ENCODE measurements around the gene CKLF.
A peak's percentile ranks its signal among the peaks of the same experiment; 100 is the strongest.
"Not testable (repeated sequence)": the region's sequence is repeated elsewhere in the genome, so short reads cannot be mapped to it uniquely, and the experiment has no call there.

Gene CKLF

DNA sequence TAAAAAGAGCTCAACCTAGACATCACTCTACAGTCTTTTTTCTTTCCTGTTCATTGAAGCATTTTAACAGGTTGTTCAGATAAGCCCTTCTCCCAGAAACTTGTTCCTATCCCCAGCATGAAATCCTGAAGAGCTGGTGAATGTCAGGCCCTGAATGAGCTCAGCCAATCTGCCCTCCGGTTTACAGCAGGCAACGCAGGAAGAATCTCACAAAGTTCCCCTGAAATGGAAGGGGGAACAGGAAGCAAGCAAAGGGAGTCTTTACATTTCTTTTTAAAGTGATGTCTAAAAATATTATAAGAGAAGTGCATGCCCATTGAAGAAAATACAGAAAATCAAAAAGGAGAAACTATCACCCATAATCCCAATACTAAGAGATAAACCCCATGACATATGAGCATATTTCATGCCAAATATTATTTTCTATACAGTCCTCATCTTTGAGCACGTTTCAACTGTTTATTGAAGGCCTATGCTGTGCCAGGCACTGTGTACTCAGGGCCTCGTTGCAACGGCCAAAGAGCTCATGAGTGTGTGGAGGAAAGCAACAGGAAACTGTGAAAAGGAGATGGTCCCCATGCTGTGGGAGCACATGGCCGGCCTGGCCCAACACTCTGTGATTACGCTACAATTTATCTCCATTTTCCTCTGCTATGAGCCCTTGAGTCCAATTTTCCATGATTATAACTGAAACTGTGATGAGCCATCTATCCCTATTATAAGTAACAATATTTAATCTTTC lies 8.2 kb upstream of the CKLF start:
- DNase-seq, result no peak

- no peak for DNase-seq
Observed at GRCh38 chr16:66547101-66547989, 5.0 kb upstream of the CKLF start.

- DNase-seq, result no peak
Observed at GRCh38 chr16:66548068-66548467, 4.3 kb upstream of the CKLF start.

DNA sequence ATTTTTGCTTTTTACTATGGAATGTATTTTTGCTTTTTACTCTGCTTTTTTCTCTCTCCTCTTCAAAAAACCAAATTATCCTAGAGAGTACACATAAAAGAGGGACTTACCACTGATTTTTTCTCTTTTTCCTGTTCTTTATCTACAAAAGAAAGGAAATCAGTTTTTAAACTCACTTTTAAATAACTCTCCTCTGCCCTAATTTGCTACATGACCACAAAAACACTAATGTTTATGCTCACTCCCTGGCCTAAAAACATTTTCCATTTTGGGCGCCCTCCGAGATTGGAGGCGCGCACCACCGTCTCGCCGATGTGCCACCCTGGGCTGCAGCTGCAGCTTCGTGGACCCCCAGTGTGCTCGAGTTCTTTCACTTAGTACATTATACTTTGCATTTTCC lies 3.5 kb upstream of the CKLF start:
- no peak for DNase-seq

DNA sequence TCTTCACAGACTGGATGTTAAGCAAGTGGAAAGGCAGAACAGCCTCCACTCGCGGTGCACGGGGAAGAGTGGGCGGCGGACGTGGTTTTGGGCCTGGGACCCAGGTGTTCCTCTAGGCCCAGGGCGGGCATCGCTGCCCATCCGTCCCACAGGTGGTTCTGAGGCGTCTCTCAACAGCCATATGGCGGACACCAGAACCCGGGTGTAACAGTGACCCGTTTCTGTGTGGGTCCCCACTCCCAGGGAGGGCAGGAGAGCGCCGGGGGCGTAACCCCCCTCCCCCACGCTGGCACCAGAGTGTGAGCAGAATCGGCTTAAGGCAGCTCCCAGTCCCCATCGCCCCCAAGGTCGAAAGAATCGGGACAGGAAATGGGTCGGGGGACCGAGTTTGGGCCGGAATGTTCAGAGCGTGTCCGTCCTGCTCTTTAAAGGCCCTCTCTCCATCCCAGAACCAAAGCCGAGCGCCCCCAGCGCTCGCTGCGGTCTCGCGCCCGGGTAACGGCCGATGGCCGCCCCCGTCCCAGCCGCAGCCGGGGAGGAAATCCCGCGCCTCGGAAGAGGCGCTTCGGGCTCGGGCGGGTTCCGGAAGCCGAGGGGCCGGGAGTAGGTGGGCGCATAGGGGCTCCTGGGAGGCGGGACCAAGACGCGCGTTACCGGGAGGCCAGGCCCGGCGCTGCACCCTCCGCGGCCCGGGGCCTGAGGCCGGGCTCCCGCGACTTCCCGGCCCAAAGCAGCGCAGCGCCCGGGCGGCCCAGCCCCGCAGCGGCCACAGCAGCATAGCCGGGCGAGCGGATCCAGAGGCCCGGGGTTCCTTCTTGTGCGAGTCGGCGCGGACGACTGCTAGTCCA lies 2.9 kb upstream of the CKLF start, which contains the start of gene TK2:
Gene TK2, minus strand, starts transcription at position 839 of the 848 bp plus-strand sequence. Its CDS starts 61 bp downstream, at position 778.
- DNase-seq, result peak; percentile 75

DNA sequence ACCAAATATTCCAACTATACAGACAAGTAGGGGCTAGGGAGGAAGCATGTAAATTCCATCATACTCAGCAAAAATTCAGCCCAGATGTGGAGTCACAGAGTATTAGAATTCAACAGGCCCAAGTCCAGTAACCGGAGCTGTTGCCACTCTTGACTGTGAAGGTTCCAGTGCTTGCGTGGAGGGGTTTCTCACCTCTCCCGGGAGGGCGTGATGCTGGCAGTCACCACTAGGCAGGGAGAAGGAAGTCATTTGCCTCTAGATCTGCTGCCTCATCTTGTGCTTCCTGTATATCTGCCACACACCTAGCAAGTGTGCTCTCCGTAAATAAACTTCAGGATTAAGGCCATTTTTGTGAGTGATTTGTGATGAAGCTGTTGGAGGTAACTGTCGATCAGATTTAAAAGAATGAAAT lies 1.0 kb upstream of the CKLF start:
- DNase-seq, result peak; percentile 38

- no peak for DNase-seq
Observed at GRCh38 chr16:66551788-66552285, 539 bp upstream of the CKLF start.

GRCh38 chr16:66553223-66553622 lies 847 bp downstream of the CKLF start:
- DNase-seq, result peak; percentile 13

GRCh38 chr16:66554021-66554420 lies 1.6 kb downstream of the CKLF start:
- DNase-seq, result no peak

- DNase-seq, result no peak
Observed at GRCh38 chr16:66554495-66554894, 2.1 kb downstream of the CKLF start.

DNA sequence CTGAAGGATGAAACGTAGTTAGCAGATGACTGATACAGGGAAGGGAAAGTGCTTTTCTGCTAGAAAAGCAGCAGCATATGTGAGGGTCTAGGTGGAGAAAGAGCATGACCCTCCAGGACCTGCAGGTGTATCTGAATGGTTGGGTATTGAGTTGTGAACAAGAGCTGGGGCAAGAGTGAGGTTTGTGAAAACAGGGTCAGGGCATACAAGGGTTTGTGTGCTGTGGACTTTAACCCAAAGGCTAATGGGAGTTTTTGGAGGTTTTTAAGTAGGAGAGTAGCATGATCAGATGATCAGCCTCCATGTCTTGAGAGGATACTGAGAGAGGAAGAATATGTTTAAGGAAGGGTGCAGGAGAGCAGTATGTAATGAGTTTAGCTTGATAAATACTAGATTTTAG lies 7.7 kb downstream of the CKLF start:
- DNase-seq, result no peak

GRCh38 chr16:66561381-66562080 lies 9.2 kb downstream of the CKLF start:
- DNase-seq, result no peak

DNA sequence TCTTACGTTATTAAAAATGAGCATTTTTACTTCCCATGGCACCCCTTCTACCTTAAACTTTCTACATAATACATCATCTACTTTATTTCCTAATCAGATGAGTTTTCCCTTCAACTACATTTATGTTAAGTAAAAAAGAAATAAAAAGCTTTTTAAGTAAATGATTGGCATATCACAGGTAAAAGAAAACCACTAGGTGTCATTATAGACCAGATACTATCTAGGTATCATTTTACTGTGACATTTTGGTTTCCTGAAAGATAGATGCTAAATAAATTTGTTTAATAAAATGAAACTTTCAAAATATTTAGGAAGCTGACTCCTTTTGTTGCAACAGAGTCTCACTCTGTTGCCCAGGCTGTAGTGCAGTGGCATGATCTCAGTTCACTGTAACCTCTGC lies 10.0 kb downstream of the CKLF start:
- no peak for DNase-seq

- DNase-seq, result no peak
Observed at GRCh38 chr16:66562986-66563385, 10.6 kb downstream of the CKLF start.

- no peak for DNase-seq
Observed at GRCh38 chr16:66563574-66564334, 11.4 kb downstream of the CKLF start.

DNA sequence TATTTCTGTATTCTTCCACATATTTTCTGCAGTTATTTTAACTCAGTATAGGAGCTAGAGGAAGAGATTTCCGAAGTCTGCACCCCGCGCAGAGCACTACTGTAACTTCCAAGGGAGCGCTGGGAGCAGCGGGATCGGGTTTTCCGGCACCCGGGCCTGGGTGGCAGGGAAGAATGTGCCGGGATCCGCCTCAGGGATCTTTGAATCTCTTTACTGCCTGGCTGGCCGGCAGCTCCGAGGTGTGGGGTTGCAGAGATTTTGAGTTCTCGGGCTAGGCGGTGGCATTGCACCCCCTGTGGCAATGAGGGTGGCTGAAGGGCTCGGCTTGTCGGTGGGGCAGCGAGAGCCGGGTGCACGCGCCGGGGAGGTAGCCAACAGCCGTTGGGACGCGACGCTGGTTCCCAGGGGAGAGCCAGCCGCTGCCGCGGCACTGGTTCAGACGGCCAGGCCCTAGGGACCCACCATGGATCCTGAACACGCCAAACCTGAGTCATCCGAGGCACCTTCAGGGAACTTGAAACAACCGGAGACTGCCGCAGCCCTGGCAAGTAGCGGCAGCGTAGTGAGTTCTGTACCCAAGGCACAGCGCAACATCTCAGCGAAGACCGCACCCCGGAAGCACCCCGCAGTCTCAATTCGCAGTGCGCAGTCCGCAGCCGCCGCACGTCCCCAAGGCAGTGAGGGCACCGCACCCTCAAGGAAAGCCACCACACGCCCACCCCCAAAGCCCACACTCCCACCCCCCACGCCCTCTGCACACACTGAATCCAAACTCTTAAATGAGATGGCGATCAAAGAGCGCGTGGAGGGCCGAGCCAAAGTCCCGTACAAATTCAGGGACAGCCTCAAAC lies 13.9 kb downstream of the CKLF start, which contains the start of gene CMTM1:
Gene CMTM1, plus strand, starts transcription at position 389 of the 851 bp plus-strand sequence. Its CDS starts 75 bp downstream, at position 464.
- DNase-seq, result no peak

DNA sequence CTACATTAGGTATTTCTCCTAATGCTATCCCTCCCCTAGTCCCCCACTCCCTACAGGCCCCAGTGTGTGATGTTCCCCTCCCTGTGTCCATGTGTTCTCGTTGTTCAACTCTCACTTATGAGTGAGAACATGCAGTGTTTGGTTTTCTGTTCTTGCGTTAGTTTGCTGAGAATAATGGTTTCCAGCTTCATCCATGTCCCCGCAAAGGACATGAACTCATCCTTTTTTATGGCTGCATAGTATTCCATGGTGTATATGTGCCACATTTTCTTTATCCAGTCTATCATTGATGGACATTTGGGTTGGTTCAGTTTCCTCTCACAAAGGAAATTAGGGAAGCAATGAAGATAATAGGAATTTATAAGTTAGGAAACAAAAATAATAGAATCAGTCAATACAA lies 14.9 kb downstream of the CKLF start:
- DNase-seq, result not testable (repeated sequence)

- DNase-seq, result peak; percentile 32
Observed at GRCh38 chr16:66568355-66568754, 16.0 kb downstream of the CKLF start.

DNA sequence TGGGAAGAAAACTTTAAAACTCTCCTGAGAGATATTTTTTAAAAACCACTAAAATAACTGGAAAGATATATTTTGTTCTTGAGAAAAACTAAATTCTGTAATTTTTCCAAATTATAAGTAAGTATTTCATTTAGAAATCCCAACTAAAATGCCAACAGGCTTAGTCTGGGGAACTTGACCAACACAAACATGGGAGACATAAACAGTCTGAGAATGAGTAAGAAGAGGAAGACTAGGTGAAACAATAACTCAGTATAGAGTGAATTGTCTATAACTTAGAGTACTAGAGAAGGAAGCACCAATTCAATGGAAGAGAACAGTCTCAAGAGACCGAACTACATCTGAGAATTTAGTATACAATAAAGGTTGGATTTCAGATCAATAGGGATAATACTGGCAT lies 16.8 kb downstream of the CKLF start:
- peak; percentile 58 for DNase-seq

DNA sequence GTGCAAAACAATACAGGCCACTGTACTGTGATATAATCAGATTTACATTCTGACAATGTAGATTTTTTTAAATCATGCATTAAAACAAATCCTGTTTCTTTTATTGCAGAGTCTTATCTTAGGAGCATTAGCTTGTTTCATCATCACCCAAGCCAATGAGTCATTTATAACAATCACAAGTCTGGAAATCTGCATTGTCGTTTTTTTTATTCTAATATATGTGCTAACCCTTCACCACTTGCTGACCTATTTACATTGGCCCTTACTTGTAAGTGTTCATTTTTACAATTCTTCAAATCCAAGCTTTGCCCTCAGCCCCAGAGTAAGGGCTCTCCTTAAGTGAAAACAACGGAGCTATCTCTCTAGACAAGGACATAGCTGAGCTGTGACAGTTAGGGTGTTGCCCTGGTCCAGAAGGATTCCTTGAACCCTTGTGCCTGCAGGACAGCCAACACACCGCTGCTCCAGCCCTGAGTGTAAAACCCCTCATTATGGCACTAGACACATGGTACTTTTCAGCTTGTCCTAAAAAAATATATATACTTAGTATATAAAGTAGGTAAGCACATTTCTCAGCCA lies 17.5 kb downstream of the CKLF start:
- peak; percentile 58 for DNase-seq

All from HCEC 1CT (cell line).